ENCODE results near the gene PSPN.

DNA sequence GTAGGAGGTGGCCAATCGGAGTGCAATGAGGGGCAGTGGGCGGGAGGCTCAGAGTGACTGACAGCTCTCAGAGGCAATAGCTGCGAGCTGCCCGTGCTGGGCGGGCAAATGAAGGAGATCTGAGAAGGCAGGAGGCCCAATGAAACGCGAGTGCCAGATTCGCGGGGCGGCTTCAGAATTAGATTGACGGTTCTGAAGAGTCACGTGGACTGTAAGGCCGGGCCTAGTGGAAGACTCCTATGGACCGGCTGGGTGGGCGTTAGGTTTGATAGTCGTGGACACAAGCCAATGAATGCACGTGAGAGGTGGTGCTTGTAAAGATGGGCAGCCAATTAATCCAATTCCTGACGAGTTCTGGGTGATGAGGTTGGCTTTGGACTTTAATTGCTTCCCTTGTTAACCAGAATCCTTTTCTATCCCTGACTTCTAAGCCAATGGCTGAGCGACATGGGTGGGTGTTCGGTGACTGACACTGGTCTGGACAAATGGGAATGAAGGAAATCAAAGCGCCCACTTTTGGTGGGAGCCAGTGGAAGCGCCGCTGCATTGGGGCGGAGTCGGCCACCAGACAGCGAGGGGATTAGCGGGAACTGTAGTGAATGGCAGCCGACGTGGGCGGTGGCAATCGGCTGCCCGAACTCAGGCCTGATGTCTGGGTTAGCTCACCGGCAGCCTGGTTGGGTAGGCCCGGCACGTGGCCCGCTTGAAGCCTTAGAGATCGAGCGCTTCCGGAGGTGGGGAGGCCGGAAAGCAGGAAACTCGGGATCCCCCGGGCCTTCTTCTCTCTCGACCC is 49.4 kb upstream of the PSPN start:
- TF ChIP-seq, protein P1, sequence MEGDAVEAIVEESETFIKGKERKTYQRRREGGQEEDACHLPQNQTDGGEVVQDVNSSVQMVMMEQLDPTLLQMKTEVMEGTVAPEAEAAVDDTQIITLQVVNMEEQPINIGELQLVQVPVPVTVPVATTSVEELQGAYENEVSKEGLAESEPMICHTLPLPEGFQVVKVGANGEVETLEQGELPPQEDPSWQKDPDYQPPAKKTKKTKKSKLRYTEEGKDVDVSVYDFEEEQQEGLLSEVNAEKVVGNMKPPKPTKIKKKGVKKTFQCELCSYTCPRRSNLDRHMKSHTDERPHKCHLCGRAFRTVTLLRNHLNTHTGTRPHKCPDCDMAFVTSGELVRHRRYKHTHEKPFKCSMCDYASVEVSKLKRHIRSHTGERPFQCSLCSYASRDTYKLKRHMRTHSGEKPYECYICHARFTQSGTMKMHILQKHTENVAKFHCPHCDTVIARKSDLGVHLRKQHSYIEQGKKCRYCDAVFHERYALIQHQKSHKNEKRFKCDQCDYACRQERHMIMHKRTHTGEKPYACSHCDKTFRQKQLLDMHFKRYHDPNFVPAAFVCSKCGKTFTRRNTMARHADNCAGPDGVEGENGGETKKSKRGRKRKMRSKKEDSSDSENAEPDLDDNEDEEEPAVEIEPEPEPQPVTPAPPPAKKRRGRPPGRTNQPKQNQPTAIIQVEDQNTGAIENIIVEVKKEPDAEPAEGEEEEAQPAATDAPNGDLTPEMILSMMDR (IDR thresholded peaks at IDR 0.05): no peak
- no peak for TF ChIP-seq ZFX (IDR thresholded peaks at IDR 0.05; ENCODE audit: borderline replicate concordance)

Measured in 22Rv1 (cell line).